HCT116 (cell line): Measurements from ENCODE around the gene HIVEP3. TPM values are rescaled to one million over a fixed set of nuclear protein-coding genes. Genes with fewer than 3 reads are reported as not detected.

Experiments used
- ATAC-seq: fragments of 200-7000 bp; cut with Tn5 transposase; 2 replicates; pipeline ENCODE4 v1.9.1; 2020; ENCODE audit warnings: mild to moderate bottlenecking, moderate library complexity
- BruUV-seq: library from RNA; stranded (reverse); fragments of 400-500 nt; replicated peaks from 2 replicates; lab custom pipeline; 2021; lab: Mats Ljungman, UMichigan
- CTCF ChIA-PET: fragments of 300-600 bp; sonication (Branson Sonifier 250); formaldehyde crosslinking; loops from one replicate; lab custom pipeline; 2021; ENCODE audit warnings: antibody characterized with exemption; lab: Charles Lee
- POLR2A ChIA-PET: fragments of 300-600, 350-600 bp; sonication (Branson Sonifier 250); formaldehyde crosslinking; loops from one replicate; lab custom pipeline; 2021; ENCODE audit warnings: antibody characterized with exemption; lab: Charles Lee
- RAD21 ChIA-PET, 2 experiments: fragments of 300-600 bp; sonication (Branson Sonifier 250); formaldehyde crosslinking; loops; one replicate each; lab custom pipeline; 2023; ENCODE audit warnings: low total read pairs in 2 of 2; ENCODE audit not compliant: uncharacterized antibody in 2 of 2, unreplicated experiment in 2 of 2, low non-redundant PET in 1 of 2; lab: Charles Lee
- DNase-seq: peaks from one replicate; pipeline ENCODE4 v3.0.0-alpha.2; 2010; ENCODE audit warnings: low read depth, low spot score
- H2AFZ ChIP-seq: fragments of 200-600 bp; shearing (Covaris generic), sonication (generic); 2 replicates; pipeline ENCODE4 v1.6.1; 2017; ENCODE audit warnings: low read depth, mixed run types, mixed read lengths, antibody characterized with exemption, low read length; ENCODE audit not compliant: poor library complexity, severe bottlenecking
- H3K27ac ChIP-seq: 2 replicates; pipeline ENCODE4 v1.5.1; 2012; ENCODE audit warnings: low read depth, low read length
- H3K27me3 ChIP-seq: fragments of 200-600 bp; sonication (generic); 2 replicates; pipeline ENCODE4 v1.6.1; 2016; ENCODE audit warnings: mixed run types, low read length, mixed read lengths; ENCODE audit not compliant: insufficient read depth
- H3K36me3 ChIP-seq, 2 experiments: fragments of 200-500 bp in 1 of 2; fragments of 200-600 bp in 1 of 2; sonication (Bioruptor generic) in 1 of 2; sonication (generic) in 1 of 2; 2 replicates each; pipeline versions ENCODE4 v1.5.1 to v1.6.1; 2014 to 2016; ENCODE audit warnings: low read length in 2 of 2, inconsistent platforms in 1 of 2, mixed read lengths in 1 of 2, mixed run types in 1 of 2; ENCODE audit not compliant: insufficient read depth in 2 of 2, control insufficient read depth in 1 of 2
- H3K4me1 ChIP-seq, 2 experiments: fragments of 200-600 bp in 1 of 2; sonication (generic) in 1 of 2; 2 replicates each; pipeline versions ENCODE4 v1.5.1 to v1.6.1; 2012 to 2017; ENCODE audit warnings: low read length in 2 of 2, inconsistent platforms in 1 of 2, mild to moderate bottlenecking in 1 of 2, mixed read lengths in 1 of 2, mixed run types in 1 of 2, moderate library complexity in 1 of 2; ENCODE audit not compliant: insufficient read depth in 2 of 2, control insufficient read depth in 1 of 2
- H3K4me2 ChIP-seq: fragments of 200-600 bp; sonication (generic); 2 replicates; pipeline ENCODE4 v1.6.1; 2017; ENCODE audit warnings: mixed run types, low read length, mixed read lengths
- H3K4me3 ChIP-seq, 2 experiments: fragments of 200-600 bp in 1 of 2; sonication (generic) in 1 of 2; replicated peaks in 1 of 2; 2 replicates each; pipeline ENCODE4 v1.5.1; 2011 to 2016; ENCODE audit warnings: low read length in 2 of 2, control low read depth in 1 of 2, low read depth in 1 of 2, mild to moderate bottlenecking in 1 of 2, mixed read lengths in 1 of 2, mixed run types in 1 of 2
- H3K79me2 ChIP-seq: fragments of 200-600 bp; sonication (generic); 2 replicates; pipeline ENCODE4 v1.6.1; 2017; ENCODE audit warnings: mild to moderate bottlenecking, mixed run types, low read length, moderate library complexity, mixed read lengths; ENCODE audit not compliant: insufficient read depth
- H3K9ac ChIP-seq: fragments of 200-600 bp; sonication (generic); 2 replicates; pipeline ENCODE4 v1.6.1; 2016; ENCODE audit warnings: low read length, mixed read lengths
- H3K9me2 ChIP-seq: fragments of 200-600 bp; sonication (generic), shearing (Covaris generic); 2 replicates; pipeline ENCODE4 v1.6.1; 2017; ENCODE audit warnings: mixed run types, mild to moderate bottlenecking, moderate library complexity; ENCODE audit not compliant: insufficient read depth
- H3K9me3 ChIP-seq, 2 experiments: fragments of 200-500 bp in 1 of 2; fragments of 200-600 bp in 1 of 2; sonication (Bioruptor generic) in 1 of 2; sonication (generic) in 1 of 2; 2 replicates each; pipeline ENCODE4 v1.6.1; 2014 to 2017; ENCODE audit warnings: low read length in 2 of 2, mixed read lengths in 2 of 2, inconsistent platforms in 1 of 2, low read depth in 1 of 2, mild to moderate bottlenecking in 1 of 2, mixed run types in 1 of 2, moderate library complexity in 1 of 2; ENCODE audit not compliant: control insufficient read depth in 1 of 2, insufficient read depth in 1 of 2
- H4K20me1 ChIP-seq: fragments of 200-600 bp; sonication (generic), shearing (Covaris generic); 2 replicates; pipeline ENCODE4 v1.6.1; 2017; ENCODE audit warnings: mixed run types, mild to moderate bottlenecking, moderate library complexity; ENCODE audit not compliant: insufficient read depth
- ATF3 ChIP-seq: IDR thresholded peaks from 2 replicates; pipeline ENCODE4 v1.6.1; 2012
- CBX3 ChIP-seq: IDR thresholded peaks from 2 replicates; pipeline ENCODE4 v1.6.1; 2012; ENCODE audit warnings: low read depth
- CTCF ChIP-seq, 3 experiments: fragments of 200-600 bp in 1 of 3; sonication (generic) in 1 of 3; IDR thresholded peaks in 2 of 3; conservative IDR thresholded peaks in 1 of 3; 2 replicates each; pipeline ENCODE4 v1.5.1; 2012 to 2017; ENCODE audit warnings: low read depth in 2 of 3, low read length in 2 of 3, antibody characterized with exemption in 1 of 3, borderline replicate concordance in 1 of 3, control low read depth in 1 of 3, mild to moderate bottlenecking in 1 of 3, mixed read lengths in 1 of 3, mixed run types in 1 of 3, moderate library complexity in 1 of 3; ENCODE audit not compliant: insufficient read depth in 1 of 3
- EZH2 ChIP-seq: fragments of 200-600 bp; sonication (generic); IDR thresholded peaks from 2 replicates; pipeline ENCODE4 v1.6.1; 2017; ENCODE audit warnings: antibody characterized with exemption, mixed run types
- EZH2phosphoT487 ChIP-seq: fragments of 200-600 bp; IDR thresholded peaks from 2 replicates; pipeline ENCODE4 v1.6.1; 2018; ENCODE audit warnings: antibody characterized with exemption, borderline replicate concordance
- FOSL1 ChIP-seq: IDR thresholded peaks from 2 replicates; pipeline ENCODE4 v1.6.1; 2012; ENCODE audit warnings: low read depth
- JUND ChIP-seq: IDR thresholded peaks from 2 replicates; pipeline ENCODE4 v1.6.1; 2012
- POLR2A ChIP-seq: IDR thresholded peaks from 2 replicates; pipeline ENCODE4 v1.7.0; 2011; ENCODE audit warnings: borderline replicate concordance; ENCODE audit not compliant: insufficient read depth, insufficient read length; ENCODE audit errors: extremely low read depth
- POLR2AphosphoS5 ChIP-seq: IDR thresholded peaks from 2 replicates; pipeline ENCODE4 v1.6.1; 2011; ENCODE audit warnings: mild to moderate bottlenecking, low read depth, low read length, moderate library complexity
- RAD21 ChIP-seq: IDR thresholded peaks from 2 replicates; pipeline ENCODE4 v1.6.1; 2012; ENCODE audit warnings: low read depth, mild to moderate bottlenecking
- REST ChIP-seq: IDR thresholded peaks from 2 replicates; pipeline ENCODE4 v1.6.1; 2012; ENCODE audit warnings: low read depth
- SIN3A ChIP-seq: IDR thresholded peaks from 2 replicates; pipeline ENCODE4 v1.6.1; 2012; ENCODE audit warnings: low read depth
- SP1 ChIP-seq: IDR thresholded peaks from 2 replicates; pipeline ENCODE4 v1.6.1; 2012; ENCODE audit warnings: low read depth
- SRF ChIP-seq: IDR thresholded peaks from 2 replicates; pipeline ENCODE4 v1.6.1; 2012; ENCODE audit warnings: low read depth
- YY1 ChIP-seq: IDR thresholded peaks from 2 replicates; pipeline ENCODE4 v1.6.1; 2011; ENCODE audit warnings: low read length, low read depth, moderate library complexity, mild to moderate bottlenecking; ENCODE audit not compliant: insufficient replicate concordance; ENCODE audit errors: extremely low read depth
- intact Hi-C: fragments of 100-400 bp; cut with micrococcal nuclease; formaldehyde crosslinking; loops from 2 replicates; pipeline ENCODE4 v1.10.0; 2022
- total RNA-seq: library from RNA; stranded (reverse); gene quantifications from one replicate; pipeline ENCODE4 v1.2.1, GENCODE V29; 2021; ENCODE audit not compliant: unreplicated experiment

HIVEP3 gene
- total RNA-seq, 1 experiment from 2014 or later = 7.1 TPM

- Histone ChIP-seq H3K36me3 (no peaks in the 10 kb centered on the region), H3K79me2 (no peaks in the 10 kb centered on the region), H3K27me3 (no peaks in the 10 kb centered on the region), H3K4me3 (no peak overlapping the region), H3K4me2 (no peak overlapping the region), H2AFZ (no peak overlapping the region), H3K9me3 (no peaks in the 10 kb centered on the region), H3K9me2 (no peaks in the 10 kb centered on the region), H3K27ac (no peak overlapping the region), H4K20me1 (no peaks in the 10 kb centered on the region), H3K9ac (no peak overlapping the region), H3K4me1 (no peaks in the 10 kb centered on the region)
- POLR2A ChIA-PET = no interaction called here
- DNase-seq = no peak
- no peak for TF ChIP-seq SIN3A
- no peak for TF ChIP-seq RAD21
- no peak for TF ChIP-seq POLR2AphosphoS5
- TF ChIP-seq YY1 = no peak
- TF ChIP-seq POLR2A = no peak
- TF ChIP-seq CTCF (IDR thresholded peaks at IDR 0.05 in 2 of 3, conservative IDR thresholded peaks at IDR 0.05 in 1 of 3; ENCODE audit: borderline replicate concordance in 1 of 3, insufficient read depth in 1 of 3, low read depth in 2 of 3, low read length in 2 of 3) = no peak
- TF ChIP-seq CBX3 = no peak
- no peak for TF ChIP-seq REST
- TF ChIP-seq SP1 = no peak
- TF ChIP-seq SRF = no peak
- no peak for TF ChIP-seq ATF3
- TF ChIP-seq FOSL1 = no peak
- TF ChIP-seq EZH2phosphoT487 = no peak
- no peak for TF ChIP-seq JUND
- TF ChIP-seq EZH2 = no peak
- no peak for ATAC-seq
- RAD21 ChIA-PET = no interaction called here
- CTCF ChIA-PET = no interaction called here
- no TSS peak for BruUV-seq
- intact Hi-C loops = no loop called here
Measured at GRCh38 chr1:41532206-41532975, 386.3 kb downstream of the HIVEP3 start.
